SK-N-SH (cell line): ENCODE data around the gene CLN6.

Experiments
- SIN3A ChIP-seq: IDR thresholded peaks from 2 replicates; pipeline ENCODE4 v1.6.1; 2012; ENCODE audit warnings: low read depth, mild to moderate bottlenecking, low read length, moderate library complexity, borderline replicate concordance
- TAF1 ChIP-seq: IDR thresholded peaks from 2 replicates; pipeline ENCODE4 v1.6.1; 2012; ENCODE audit warnings: low read depth, mild to moderate bottlenecking, low read length, moderate library complexity, borderline replicate concordance

DNA sequence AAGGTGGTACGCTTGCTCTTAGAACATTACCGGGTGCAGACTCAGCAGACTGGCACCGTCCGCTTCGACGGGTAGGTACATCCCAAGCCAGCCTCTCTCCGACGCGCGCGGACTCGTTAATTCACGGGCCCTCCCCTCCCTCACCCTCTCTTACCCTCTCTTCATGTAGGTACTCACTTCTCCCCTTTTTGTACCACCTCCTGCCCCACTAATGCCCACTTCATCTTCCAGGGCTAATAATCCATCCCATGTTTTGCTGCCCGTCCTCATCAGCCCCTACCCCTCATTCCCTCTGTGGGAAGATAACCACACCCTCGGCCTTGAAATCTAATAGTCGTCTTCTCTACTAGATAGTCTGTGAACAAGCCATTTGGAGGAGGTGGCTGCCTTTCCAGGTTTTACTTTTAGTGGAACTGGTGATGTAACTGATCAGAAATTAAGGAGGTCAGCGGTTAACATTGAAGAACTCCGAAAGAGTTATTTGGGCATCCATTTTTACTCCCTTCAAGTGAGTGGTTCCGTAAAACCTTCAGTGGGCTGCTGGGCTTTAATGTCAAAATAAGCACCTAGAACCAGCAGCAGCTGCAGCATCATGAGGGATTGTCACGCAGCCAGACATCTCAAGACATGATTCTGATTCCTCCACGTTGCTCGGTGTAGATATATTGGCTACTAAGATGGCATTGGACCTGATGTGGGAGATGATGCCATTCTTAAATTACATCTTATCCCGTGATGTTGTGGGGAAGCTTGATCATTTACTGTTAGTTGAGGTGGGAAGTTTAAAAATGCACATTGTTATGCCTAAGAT lies 49.3 kb upstream of the CLN6 start:
- TF ChIP-seq SIN3A = no peak
- no peak for TF ChIP-seq TAF1
